Measurements from ENCODE around the gene VTN.

DNA sequence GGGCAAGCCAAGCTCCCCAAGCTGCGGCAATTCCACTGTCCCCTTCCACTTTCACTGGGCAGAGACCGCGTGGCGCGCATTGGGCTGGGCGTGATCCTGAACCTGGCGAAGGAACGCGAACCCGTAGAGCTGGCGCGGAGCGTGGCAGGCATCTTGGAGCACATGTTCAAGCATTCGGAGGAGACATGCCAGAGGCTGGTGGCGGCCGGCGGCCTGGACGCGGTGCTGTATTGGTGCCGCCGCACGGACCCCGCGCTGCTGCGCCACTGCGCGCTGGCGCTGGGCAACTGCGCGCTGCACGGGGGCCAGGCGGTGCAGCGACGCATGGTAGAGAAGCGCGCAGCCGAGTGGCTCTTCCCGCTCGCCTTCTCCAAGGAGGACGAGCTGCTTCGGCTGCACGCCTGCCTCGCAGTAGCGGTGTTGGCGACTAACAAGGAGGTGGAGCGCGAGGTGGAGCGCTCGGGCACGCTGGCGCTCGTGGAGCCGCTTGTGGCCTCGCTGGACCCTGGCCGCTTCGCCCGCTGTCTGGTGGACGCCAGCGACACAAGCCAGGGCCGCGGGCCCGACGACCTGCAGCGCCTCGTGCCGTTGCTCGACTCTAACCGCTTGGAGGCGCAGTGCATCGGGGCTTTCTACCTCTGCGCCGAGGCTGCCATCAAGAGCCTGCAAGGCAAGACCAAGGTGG, 11.2 kb upstream of the VTN start:
- TF ChIP-seq, protein P1, sequence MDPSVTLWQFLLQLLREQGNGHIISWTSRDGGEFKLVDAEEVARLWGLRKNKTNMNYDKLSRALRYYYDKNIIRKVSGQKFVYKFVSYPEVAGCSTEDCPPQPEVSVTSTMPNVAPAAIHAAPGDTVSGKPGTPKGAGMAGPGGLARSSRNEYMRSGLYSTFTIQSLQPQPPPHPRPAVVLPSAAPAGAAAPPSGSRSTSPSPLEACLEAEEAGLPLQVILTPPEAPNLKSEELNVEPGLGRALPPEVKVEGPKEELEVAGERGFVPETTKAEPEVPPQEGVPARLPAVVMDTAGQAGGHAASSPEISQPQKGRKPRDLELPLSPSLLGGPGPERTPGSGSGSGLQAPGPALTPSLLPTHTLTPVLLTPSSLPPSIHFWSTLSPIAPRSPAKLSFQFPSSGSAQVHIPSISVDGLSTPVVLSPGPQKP (IDR thresholded peaks at IDR 0.05; ENCODE audit: low read depth, low read length) = no peak
- TF ChIP-seq, protein P2, sequence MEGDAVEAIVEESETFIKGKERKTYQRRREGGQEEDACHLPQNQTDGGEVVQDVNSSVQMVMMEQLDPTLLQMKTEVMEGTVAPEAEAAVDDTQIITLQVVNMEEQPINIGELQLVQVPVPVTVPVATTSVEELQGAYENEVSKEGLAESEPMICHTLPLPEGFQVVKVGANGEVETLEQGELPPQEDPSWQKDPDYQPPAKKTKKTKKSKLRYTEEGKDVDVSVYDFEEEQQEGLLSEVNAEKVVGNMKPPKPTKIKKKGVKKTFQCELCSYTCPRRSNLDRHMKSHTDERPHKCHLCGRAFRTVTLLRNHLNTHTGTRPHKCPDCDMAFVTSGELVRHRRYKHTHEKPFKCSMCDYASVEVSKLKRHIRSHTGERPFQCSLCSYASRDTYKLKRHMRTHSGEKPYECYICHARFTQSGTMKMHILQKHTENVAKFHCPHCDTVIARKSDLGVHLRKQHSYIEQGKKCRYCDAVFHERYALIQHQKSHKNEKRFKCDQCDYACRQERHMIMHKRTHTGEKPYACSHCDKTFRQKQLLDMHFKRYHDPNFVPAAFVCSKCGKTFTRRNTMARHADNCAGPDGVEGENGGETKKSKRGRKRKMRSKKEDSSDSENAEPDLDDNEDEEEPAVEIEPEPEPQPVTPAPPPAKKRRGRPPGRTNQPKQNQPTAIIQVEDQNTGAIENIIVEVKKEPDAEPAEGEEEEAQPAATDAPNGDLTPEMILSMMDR (IDR thresholded peaks at IDR 0.05) = no peak
- TF ChIP-seq MYC (IDR thresholded peaks at IDR 0.05; ENCODE audit: borderline replicate concordance, low read length) = no peak
- TF ChIP-seq POLR2A (IDR thresholded peaks at IDR 0.05; ENCODE audit: low read length) = no peak

Measured in A549 (cell line).